Mucosa of descending colon (tissue), 3 donors: ENCODE data around the gene DAPK1. TPM values are rescaled to one million over a fixed set of nuclear protein-coding genes. Genes with fewer than 3 reads are reported as not detected.

ENCODE experiments used
- ATAC-seq: fragments of 200-7000 bp; cut with Tn5 transposase; one replicate; pipeline ENCODE4 v1.9.1; 2020; ENCODE audit warnings: mild to moderate bottlenecking, moderate library complexity
- DNase-seq, 3 donors: peaks; one replicate each; pipeline ENCODE4 v3.0.0-alpha.2; 2020
- H3K36me3 ChIP-seq: fragments of 200-600 bp; one replicate; pipeline ENCODE4 v1.8.0; 2021; ENCODE audit warnings: low read depth, mild to moderate bottlenecking
- H3K4me1 ChIP-seq: fragments of 200-600 bp; one replicate; pipeline ENCODE4 v1.8.0; 2021; ENCODE audit warnings: low read depth, mild to moderate bottlenecking
- H3K4me3 ChIP-seq: fragments of 200-600 bp; one replicate; pipeline ENCODE4 v1.8.0; 2021; ENCODE audit warnings: mild to moderate bottlenecking
- H3K9me3 ChIP-seq: fragments of 200-600 bp; one replicate; pipeline ENCODE4 v1.8.0; 2021; ENCODE audit warnings: mild to moderate bottlenecking
- intact Hi-C, 2 donors: fragments of 100-400 bp; cut with DNase I in 1 of 2; cut with micrococcal nuclease in 1 of 2; formaldehyde crosslinking; loops; one replicate each; pipeline versions ENCODE4 v1.11.0 to v1.11.1; 2022; cut with DNase I, micrococcal nuclease
- total RNA-seq, 3 donors: library from RNA; stranded (reverse); fragmentation: NEBNext Ultra II Directional in 2 of 3; extraction: Animal tissue kit (Norgen Biotek cat#: 25700) in 2 of 3; gene quantifications; one replicate each; pipeline versions ENCODE4 v1.2.1 to v1.2.4, GENCODE V29; 2021 to 2023
- TF ChIP-seq, protein P1 (sequence below): fragments of 200-600 bp; IDR thresholded peaks from one replicate; pipeline ENCODE4 v1.8.0; 2022; ENCODE audit warnings: antibody characterized with exemption, mild to moderate bottlenecking
- donor health status: DM: no; HTN: no; CAD: no; lungs with moderate emphysema.
- donor health status: DM: no; HTN: no; CAD: no.
- donor health status: DM: no; HTN: yes; CAD: no.

The DAPK1 gene
- total RNA-seq, 3 donors from 2014 or later, result 22.2 to 98.7 (median 25.9) TPM

DNA sequence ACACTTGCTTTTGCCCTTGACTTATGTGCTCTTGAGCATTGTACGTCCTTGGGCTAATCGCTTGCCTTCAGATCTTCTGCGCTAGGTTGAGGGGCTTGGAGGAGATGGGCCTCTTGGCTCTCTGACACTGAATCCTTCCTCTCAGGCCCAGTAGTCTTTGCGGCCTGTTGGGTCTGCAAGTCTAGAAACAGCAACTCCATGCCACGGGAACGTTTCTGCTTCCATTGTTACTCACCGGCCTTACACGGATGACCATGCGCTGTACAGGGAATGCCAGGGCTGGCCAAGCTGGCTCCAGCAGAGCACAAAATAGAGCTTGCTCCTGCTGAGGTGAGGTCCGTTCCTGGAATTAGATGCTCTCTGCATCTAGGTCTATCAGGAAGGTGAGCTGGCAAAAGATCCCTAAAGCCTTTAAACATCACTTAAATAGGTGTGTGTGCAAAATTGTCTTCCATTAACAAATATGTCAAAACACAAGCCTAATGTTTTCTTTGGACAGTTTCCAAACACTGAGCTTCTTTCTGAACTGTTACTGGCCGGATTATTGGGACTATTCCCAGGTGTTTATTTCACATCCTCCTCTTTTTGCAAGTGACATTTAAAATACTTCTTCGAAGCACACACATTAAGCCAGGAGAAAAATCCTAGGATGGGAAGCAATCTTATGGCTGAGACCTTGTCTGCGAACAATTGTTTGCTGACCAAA lies 29.7 kb downstream of the DAPK1 start:
- DNase-seq, result no peak
- intact Hi-C loops, result no loop called here
- H3K9me3 ChIP-seq, result no peaks in the 10 kb centered on the region
- no peaks in the 10 kb centered on the region for H3K36me3 ChIP-seq
- H3K4me1 ChIP-seq, result no peaks in the 10 kb centered on the region
- TF ChIP-seq, protein P1, sequence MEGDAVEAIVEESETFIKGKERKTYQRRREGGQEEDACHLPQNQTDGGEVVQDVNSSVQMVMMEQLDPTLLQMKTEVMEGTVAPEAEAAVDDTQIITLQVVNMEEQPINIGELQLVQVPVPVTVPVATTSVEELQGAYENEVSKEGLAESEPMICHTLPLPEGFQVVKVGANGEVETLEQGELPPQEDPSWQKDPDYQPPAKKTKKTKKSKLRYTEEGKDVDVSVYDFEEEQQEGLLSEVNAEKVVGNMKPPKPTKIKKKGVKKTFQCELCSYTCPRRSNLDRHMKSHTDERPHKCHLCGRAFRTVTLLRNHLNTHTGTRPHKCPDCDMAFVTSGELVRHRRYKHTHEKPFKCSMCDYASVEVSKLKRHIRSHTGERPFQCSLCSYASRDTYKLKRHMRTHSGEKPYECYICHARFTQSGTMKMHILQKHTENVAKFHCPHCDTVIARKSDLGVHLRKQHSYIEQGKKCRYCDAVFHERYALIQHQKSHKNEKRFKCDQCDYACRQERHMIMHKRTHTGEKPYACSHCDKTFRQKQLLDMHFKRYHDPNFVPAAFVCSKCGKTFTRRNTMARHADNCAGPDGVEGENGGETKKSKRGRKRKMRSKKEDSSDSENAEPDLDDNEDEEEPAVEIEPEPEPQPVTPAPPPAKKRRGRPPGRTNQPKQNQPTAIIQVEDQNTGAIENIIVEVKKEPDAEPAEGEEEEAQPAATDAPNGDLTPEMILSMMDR, result no peak
- ATAC-seq, result no peak
- H3K4me3 ChIP-seq, result no peak overlapping the region

DNA sequence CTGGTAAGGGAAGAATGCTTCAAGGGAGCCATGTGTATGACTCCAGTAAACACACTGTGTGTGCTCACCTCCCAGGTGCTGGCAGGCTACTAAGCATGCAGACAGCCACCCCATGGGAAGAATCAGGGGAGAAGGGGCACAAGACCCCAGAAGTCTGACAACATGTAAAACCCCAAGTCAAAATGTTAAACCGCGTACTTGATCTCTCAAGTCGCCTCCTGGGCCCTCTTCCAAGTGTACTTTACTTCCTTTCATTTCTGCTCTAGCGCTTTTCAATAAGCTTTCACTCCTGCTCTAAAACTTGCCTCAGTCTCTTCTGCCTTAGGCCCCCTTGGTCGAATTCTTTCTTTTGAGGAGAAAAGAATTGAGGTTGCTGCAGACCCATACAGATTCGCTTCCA lies 31.3 kb downstream of the DAPK1 start:
- TF ChIP-seq, protein P1, result no peak
- H3K9me3 ChIP-seq, result no peaks in the 10 kb centered on the region
- ATAC-seq, result no peak
- DNase-seq, result no peak
- H3K4me1 ChIP-seq, result no peaks in the 10 kb centered on the region
- intact Hi-C loops, result no loop called here
- no peak overlapping the region for H3K4me3 ChIP-seq
- no peaks in the 10 kb centered on the region for H3K36me3 ChIP-seq

DNA sequence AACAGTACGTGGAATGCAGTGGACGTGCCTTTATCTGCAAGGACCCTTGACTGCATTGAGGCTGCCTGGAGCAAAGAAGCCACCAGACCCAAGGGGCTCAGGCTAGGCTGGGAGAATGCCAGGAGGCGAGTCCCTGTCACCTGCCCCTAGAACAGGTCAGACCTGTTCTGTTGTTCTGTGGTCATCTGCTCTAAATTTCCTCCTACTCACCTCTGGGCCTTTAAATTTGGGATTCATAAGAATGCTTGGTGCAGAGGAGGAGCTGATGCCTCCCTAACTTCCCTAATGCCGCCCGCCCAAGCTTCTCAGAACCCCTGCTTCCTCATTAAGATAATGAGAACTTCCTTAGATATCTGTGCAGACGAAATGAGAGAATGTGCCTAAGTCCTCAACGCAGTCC lies 32.0 kb downstream of the DAPK1 start:
- Histone ChIP-seq H3K9me3 (no peaks in the 10 kb centered on the region), H3K4me1 (no peaks in the 10 kb centered on the region), H3K4me3 (no peak overlapping the region), H3K36me3 (no peaks in the 10 kb centered on the region)
- intact Hi-C loops, result no loop called here
- DNase-seq (no peak), ATAC-seq (peak; percentile 26)
- TF ChIP-seq, protein P1, result no peak

DNA sequence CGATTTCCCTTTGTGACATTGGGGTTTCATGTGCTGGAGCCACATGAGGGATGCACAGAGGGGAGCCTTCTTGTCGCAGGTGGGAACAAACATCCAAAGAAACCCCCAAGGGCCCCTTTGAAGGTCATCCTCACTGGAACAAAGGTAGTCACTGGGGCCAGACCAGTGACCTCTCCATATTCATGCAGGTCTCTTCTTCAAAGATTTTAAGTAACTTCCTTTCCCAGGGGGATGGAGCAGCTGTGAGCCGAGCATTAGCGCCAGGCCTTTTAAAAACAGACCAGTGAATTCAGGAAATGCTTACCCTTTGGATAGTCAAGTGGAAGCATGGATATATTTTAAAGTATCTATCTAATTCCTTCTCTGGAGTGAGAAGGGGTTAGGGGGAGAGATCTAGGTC lies 33.0 kb downstream of the DAPK1 start:
- intact Hi-C loops, result no loop called here
- no peaks in the 10 kb centered on the region for H3K4me1 ChIP-seq
- no peaks in the 10 kb centered on the region for H3K36me3 ChIP-seq
- TF ChIP-seq, protein P1, result no peak
- DNase-seq, result no peak
- no peaks in the 10 kb centered on the region for H3K9me3 ChIP-seq
- H3K4me3 ChIP-seq, result no peak overlapping the region
- ATAC-seq, result no peak

DNA sequence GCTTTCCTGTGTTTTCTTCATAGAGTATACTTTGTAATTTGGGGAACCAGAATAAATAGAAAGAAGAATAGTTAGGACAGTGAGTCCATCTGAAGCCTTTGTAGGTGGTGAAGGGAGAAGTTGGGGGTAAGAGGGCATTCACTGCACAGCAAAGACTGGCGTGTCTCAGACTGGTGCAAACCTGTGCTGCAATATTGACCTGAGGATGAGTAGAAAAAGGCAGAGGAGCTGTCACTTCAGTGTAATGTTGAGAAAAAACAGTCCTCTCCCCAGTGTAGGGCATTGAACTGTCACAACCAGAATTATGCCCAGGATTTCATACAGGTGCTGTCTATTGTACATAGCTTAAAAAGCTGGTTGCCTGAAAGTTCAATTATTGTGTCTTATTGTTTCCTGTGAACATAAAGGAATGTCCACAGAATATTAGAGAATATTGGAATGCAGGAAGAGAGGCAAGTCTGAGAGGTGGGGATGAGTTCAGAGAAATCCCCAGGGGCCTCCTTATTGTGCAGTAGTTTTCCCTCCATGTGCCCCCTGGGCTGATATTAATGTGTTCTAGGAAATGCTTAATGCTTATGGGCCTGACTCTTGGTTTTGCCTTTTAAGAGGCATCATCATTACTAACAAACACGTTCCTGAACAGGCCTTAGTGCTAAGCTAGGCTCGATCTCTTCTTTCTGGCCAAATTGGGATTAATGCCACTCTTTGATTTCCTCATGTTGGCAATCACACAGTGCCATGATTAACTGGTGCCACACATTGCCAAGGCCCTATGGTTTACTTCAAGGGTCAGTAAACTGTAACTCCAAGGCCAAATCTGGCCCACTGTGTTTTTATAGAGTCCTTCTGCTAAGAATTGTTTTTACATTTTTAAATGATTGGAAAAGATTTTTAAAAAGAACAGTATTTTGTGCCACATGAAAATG lies 34.0 kb downstream of the DAPK1 start:
- TF ChIP-seq, protein P1, result no peak
- no peaks in the 10 kb centered on the region for H3K4me1 ChIP-seq
- H3K4me3 ChIP-seq, result no peak overlapping the region
- ATAC-seq (no peak), DNase-seq (no peak)
- intact Hi-C loops, result no loop called here
- no peaks in the 10 kb centered on the region for H3K9me3 ChIP-seq
- no peaks in the 10 kb centered on the region for H3K36me3 ChIP-seq
